Muscle layer of colon (tissue), 2 donors: ENCODE results near the gene GLRX.
"Not testable (repeated sequence)": the region's sequence is repeated elsewhere in the genome, so short reads cannot be mapped to it uniquely, and the experiment has no call there.

Experiments used
- H3K27ac ChIP-seq: one replicate; pipeline ENCODE4 v1.7.0; 2013; ENCODE audit warnings: low read depth, mild to moderate bottlenecking, low read length, moderate library complexity
- H3K27me3 ChIP-seq, 2 donors: one replicate each; pipeline ENCODE4 v1.7.0; 2013; ENCODE audit warnings: low read length in 2 of 2, mild to moderate bottlenecking in 2 of 2; ENCODE audit not compliant: insufficient read depth in 2 of 2, control insufficient read depth in 1 of 2
- H3K36me3 ChIP-seq: one replicate; pipeline ENCODE4 v1.7.0; 2013; ENCODE audit warnings: mild to moderate bottlenecking, low read length; ENCODE audit not compliant: insufficient read depth
- H3K4me1 ChIP-seq: one replicate; pipeline ENCODE4 v1.7.0; 2013; ENCODE audit warnings: mild to moderate bottlenecking, low read length; ENCODE audit not compliant: insufficient read depth
- H3K4me3 ChIP-seq, 2 donors: one replicate each; pipeline ENCODE4 v1.7.0; 2013; ENCODE audit warnings: low read length in 2 of 2, low read depth in 1 of 2, mild to moderate bottlenecking in 1 of 2, moderate library complexity in 1 of 2
- H3K9ac ChIP-seq: one replicate; pipeline ENCODE4 v1.7.0; 2013; ENCODE audit warnings: low read length
- H3K9me3 ChIP-seq: one replicate; pipeline ENCODE4 v1.7.0; 2013; ENCODE audit warnings: mild to moderate bottlenecking, low read length
- donor health status: abdominal sarcoma.
- donor health status: Adenocarcinoma of cecum.

Gene GLRX

GRCh38 chr5:95838001-95838520, 15.5 kb upstream of the GLRX start:
- H3K27me3 ChIP-seq = no peaks in the 10 kb centered on the region
- H3K4me1 ChIP-seq = peaks cover 12% of the 10 kb centered on the region
- no peaks in the 10 kb centered on the region for H3K36me3 ChIP-seq
- no peaks in the 10 kb centered on the region for H3K9me3 ChIP-seq
- H3K9ac ChIP-seq = no peak overlapping the region
- H3K27ac ChIP-seq = no peak overlapping the region
- H3K4me3 ChIP-seq = no peak overlapping the region

DNA sequence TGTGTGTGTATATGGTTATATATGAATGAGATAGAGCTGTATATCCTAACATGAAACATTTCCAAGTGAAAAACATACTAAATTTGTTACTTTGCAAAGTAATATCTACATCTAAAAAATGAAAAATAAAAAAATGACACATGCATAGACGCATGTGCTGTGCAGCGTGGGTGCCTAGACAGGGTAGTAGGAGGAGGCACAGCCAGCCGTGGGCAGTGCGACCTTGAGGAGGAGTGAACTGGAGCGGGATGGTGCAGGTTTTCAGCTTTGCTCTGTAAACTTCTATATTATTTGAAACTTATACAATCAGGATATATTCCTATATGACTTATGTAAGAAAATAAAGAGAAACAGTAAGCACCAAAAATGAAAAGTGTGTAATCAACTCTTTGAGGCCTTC, 15.0 kb upstream of the GLRX start:
- no peak overlapping the region for H3K27ac ChIP-seq
- H3K4me3 ChIP-seq = no peak overlapping the region
- no peak overlapping the region for H3K9ac ChIP-seq
- peaks cover 7% of the 10 kb centered on the region for H3K4me1 ChIP-seq
- no peaks in the 10 kb centered on the region for H3K9me3 ChIP-seq
- no peaks in the 10 kb centered on the region for H3K36me3 ChIP-seq
- H3K27me3 ChIP-seq = no peaks in the 10 kb centered on the region

- not testable (repeated sequence) for H3K27ac ChIP-seq, H3K4me1 ChIP-seq, H3K27me3 ChIP-seq
Measured at GRCh38 chr5:95836971-95837370, 14.4 kb upstream of the GLRX start.

DNA sequence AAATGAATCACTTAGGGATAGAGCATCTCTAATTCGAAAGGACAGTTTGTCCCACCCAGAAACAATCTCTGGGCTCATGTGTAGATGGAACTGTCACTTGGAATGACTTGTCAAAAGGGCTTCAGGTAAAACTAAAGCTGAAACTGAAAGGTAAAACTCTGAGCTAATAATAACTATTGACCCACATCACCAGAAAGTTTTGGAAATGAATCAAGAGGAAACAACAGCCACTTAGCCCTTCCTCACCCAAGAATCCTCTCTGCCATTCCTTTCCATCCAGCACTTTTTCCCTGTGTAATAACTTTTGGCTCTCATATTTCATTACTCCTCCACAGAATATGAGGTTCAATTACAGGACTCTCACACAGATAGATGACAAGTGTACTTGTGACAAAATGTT, 14.0 kb upstream of the GLRX start:
- H3K36me3 ChIP-seq = no peaks in the 10 kb centered on the region
- no peak overlapping the region for H3K27ac ChIP-seq
- no peak overlapping the region for H3K9ac ChIP-seq
- no peaks in the 10 kb centered on the region for H3K27me3 ChIP-seq
- H3K4me1 ChIP-seq = peaks cover 7% of the 10 kb centered on the region
- H3K4me3 ChIP-seq = no peak overlapping the region
- no peaks in the 10 kb centered on the region for H3K9me3 ChIP-seq

More at GRCh38 chr5:95836971-95837370, 14.4 kb upstream of the GLRX start:
- not testable (repeated sequence) for H3K9me3 ChIP-seq, H3K36me3 ChIP-seq, H3K9ac ChIP-seq, H3K4me3 ChIP-seq

- peak overlapping the region in 1 of 2 donors; percentile 33 for H3K4me3 ChIP-seq
- peaks cover 7% of the 10 kb centered on the region for H3K4me1 ChIP-seq
- H3K9me3 ChIP-seq = no peaks in the 10 kb centered on the region
- no peaks in the 10 kb centered on the region for H3K36me3 ChIP-seq
- no peaks in the 10 kb centered on the region for H3K27me3 ChIP-seq
- H3K9ac ChIP-seq = no peak overlapping the region
- no peak overlapping the region for H3K27ac ChIP-seq
Measured at GRCh38 chr5:95835682-95836385, 13.3 kb upstream of the GLRX start.

DNA sequence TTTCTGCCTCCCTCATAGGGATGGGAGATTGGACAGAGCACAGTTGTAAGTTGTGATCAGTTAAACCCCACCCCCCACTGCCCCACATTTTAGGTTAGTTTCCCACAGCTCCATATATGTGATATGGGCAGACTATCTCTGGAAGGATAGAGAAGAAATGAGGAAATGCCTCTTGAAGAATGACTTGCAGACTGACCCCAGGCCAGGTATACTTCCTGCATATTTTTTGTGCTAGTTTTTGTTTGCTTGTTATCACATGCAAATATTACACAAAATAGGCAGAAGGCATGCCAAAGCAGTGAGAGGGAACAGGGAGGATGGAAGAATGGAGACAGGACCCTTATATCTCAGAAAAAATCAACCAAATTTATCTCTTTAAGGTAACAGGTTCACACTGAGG, 10.1 kb upstream of the GLRX start:
- peaks cover 7% of the 10 kb centered on the region for H3K4me1 ChIP-seq
- H3K36me3 ChIP-seq = no peaks in the 10 kb centered on the region

DNA sequence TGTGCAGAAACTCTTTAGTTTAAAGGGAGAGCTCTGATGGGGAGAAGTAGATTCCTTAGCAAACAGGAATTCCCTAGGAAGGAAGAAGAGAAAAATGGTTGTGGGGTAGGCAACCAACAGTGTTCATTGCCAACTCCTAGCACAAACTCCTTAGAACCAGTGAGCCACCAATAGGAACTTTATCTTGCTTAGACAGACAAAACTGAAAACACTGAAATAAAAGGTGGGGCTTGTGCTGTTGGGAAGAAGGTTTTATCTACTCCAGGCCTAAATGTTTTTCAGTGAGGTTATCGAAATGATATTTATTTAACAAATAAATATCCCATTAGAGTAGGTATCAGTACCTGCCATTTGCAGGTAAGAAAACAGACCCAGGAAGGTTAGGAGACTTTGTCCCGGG, 7.7 kb upstream of the GLRX start:
- no peak overlapping the region for H3K27ac ChIP-seq
- H3K9me3 ChIP-seq = no peaks in the 10 kb centered on the region
- H3K4me3 ChIP-seq = no peak overlapping the region
- H3K36me3 ChIP-seq = no peaks in the 10 kb centered on the region
- H3K4me1 ChIP-seq = no peaks in the 10 kb centered on the region
- H3K27me3 ChIP-seq = no peaks in the 10 kb centered on the region
- no peak overlapping the region for H3K9ac ChIP-seq

More for the DNA sequence above, 10.1 kb upstream of the GLRX start:
- H3K9me3 ChIP-seq = no peaks in the 10 kb centered on the region
- H3K9ac ChIP-seq = no peak overlapping the region
- no peak overlapping the region for H3K27ac ChIP-seq
- no peaks in the 10 kb centered on the region for H3K27me3 ChIP-seq
- H3K4me3 ChIP-seq = no peak overlapping the region

GRCh38 chr5:95827892-95828246, 5.3 kb upstream of the GLRX start:
- Histone ChIP-seq H3K27ac (no peak overlapping the region), H3K4me3 (no peak overlapping the region), H3K9ac (no peak overlapping the region), H3K36me3 (no peaks in the 10 kb centered on the region), H3K4me1 (peaks cover 17% of the 10 kb centered on the region), H3K9me3 (no peaks in the 10 kb centered on the region), H3K27me3 (no peaks in the 10 kb centered on the region)

- H3K9me3 ChIP-seq = no peaks in the 10 kb centered on the region
- no peak overlapping the region for H3K27ac ChIP-seq
- no peaks in the 10 kb centered on the region for H3K36me3 ChIP-seq
- peaks cover 19% of the 10 kb centered on the region for H3K4me1 ChIP-seq
- H3K9ac ChIP-seq = no peak overlapping the region
- H3K27me3 ChIP-seq = no peaks in the 10 kb centered on the region
- H3K4me3 ChIP-seq = no peak overlapping the region
Measured at GRCh38 chr5:95826949-95827891, 4.7 kb upstream of the GLRX start.

DNA sequence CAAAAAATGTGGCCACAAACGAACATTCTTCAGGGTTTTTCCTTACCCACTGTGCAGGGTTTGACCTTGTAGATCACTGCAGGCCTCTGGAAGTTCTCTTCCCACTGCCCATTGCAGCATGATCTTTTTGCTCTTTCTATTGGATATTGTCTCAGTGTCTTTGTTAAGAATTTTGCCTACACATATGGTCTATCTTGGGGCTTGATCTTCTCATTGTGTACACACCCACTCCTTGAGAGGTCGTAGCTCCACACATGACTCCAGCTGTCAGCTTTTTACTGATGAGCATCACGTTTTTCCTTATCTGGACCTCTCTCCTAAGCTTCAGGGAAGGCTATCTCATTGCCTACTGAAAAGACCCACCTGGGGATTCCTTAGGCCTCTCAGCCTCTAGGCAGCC, 3.0 kb upstream of the GLRX start:
- no peaks in the 10 kb centered on the region for H3K27me3 ChIP-seq
- no peaks in the 10 kb centered on the region for H3K36me3 ChIP-seq
- H3K9ac ChIP-seq = no peak overlapping the region
- no peak overlapping the region for H3K4me3 ChIP-seq
- no peak overlapping the region for H3K27ac ChIP-seq
- H3K4me1 ChIP-seq = peaks cover 27% of the 10 kb centered on the region
- H3K9me3 ChIP-seq = no peaks in the 10 kb centered on the region

GRCh38 chr5:95824747-95825146, 2.2 kb upstream of the GLRX start:
- Histone ChIP-seq H3K9ac (no peak overlapping the region), H3K27ac (peak overlapping the region; percentile 51), H3K36me3 (no peaks in the 10 kb centered on the region)

More at GRCh38 chr5:95824747-95825146, 2.2 kb upstream of the GLRX start:
- Histone ChIP-seq H3K9me3 (no peaks in the 10 kb centered on the region), H3K4me1 (peaks cover 27% of the 10 kb centered on the region), H3K27me3 (no peaks in the 10 kb centered on the region), H3K4me3 (no peak overlapping the region)
